Measurements from ENCODE around the gene PRAMEF7.
"Not testable (repeated sequence)": the region's sequence is repeated elsewhere in the genome, so short reads cannot be mapped to it uniquely, and the experiment has no call there.

The PRAMEF7 gene
- 0 reads per million in 4 donors for total RNA-seq

DNA sequence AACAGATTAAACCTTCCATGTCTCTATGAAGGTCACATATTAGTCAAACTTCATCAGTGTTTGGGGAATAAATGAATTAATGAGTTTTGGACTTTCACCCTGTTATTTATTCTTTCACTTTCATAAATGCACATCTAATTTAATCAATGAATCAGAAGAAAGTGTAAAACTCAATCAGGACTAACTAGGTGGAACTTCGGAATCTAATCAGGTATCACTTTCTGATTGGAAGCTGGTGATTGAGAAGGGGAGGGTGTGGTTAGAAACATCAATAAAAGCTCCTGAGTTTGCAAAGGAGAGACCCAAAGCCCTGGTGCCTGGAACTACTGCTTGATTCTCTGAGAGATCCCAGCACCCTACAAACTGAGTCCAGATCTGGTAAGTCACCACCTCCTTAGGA lies at the start of gene PRAMEF7:
Gene PRAMEF7 (plus strand): TSS at position 301 of the 400 bp plus-strand sequence. CDS start 1,083 bp downstream, outside the sequence.
- DNase-seq, result not testable (repeated sequence)

GRCh38 chr1:12878453-12878852 lies 38.0 kb upstream of the PRAMEF7 start:
- not testable (repeated sequence) for DNase-seq

GRCh38 chr1:12886101-12886500 lies 30.3 kb upstream of the PRAMEF7 start, which contains the start of gene PRAMEF4:
Gene PRAMEF4, minus strand, starts transcription at chr1:12886201. Its CDS starts 2,807 bp downstream, at chr1:12883394.
- not testable (repeated sequence) for DNase-seq

- DNase-seq, result not testable (repeated sequence)
Observed at GRCh38 chr1:12898170-12898569, 18.2 kb upstream of the PRAMEF7 start, which contains the start of gene PRAMEF10. Gene PRAMEF10, minus strand, starts transcription at chr1:12898270. Its CDS starts 2,423 bp downstream, at chr1:12895847.

GRCh38 chr1:12899186-12899585 lies 17.2 kb upstream of the PRAMEF7 start:
- DNase-seq, result not testable (repeated sequence)

DNA sequence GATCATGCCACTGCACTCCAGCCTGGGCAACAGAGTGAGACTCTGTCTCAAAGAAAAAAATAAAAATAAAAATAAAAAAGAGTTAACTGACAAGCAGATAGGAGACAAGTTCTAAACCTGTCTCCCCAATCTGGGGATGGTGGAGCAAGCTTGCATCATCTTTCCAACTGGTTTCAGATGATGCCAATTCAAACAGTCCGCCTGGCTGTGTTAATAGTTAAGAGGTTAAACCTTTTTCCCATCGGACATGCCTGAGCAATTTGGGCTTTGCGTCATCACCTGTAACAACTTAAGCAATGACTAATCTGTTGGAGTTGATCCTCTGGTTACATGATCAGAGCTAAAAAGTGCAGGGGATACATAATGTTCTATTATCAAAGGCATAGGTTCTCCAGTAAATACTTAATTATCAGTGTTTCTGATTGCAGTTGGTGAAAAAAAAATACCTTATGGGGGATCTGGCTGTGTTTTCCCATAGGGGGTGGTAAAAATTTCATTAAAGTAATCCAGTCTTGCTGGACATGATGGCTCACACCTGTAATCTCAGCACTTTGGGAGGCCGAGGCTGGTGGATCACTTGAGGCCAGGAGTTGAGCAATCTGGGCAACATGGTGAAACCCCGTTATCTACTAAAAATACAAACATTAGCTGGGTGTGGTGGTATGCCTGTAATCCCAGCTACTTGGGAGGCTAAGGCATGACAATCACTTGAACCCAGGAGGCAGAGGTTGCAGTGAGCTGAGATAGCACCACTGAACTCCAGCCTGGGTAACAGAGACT lies 12.4 kb upstream of the PRAMEF7 start:
- DNase-seq, result not testable (repeated sequence)

DNA sequence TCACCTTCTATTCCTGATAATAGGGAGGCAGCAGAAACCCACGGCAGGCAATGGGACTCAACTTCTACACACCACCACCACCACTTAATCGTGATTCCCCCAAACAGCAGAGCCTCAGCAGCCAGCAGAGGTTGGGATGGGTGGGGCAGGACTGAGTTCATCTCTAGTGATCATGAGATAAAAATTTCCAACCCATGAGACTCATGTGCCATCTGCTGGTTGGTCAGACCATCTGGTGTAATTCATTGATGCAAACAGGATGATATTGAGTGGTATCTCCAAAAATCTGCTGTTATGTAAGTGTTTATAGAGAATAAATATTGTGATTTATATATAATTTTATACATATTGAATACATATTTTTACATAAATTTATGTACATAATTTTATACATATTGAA lies 5.3 kb downstream of the PRAMEF7 start:
- DNase-seq, result not testable (repeated sequence)

DNA sequence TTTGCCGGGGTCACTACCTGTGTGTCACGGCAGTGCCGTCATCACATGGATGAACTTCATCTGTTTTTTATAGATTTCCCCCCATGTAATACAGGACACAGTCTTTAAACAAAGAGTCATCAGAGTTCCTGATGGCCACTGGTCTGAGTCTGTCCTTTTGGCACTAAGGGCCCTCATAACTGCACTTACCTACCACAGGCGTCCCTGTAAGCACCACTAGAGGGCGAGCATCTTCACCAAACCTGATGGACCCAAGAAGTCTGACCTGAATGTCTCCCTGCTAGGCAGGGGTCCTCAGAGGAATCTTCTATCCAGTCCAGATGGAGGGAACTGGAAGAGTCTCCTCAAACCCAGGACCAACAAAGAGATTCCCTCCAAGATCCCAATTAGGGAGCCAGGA lies 8.0 kb downstream of the PRAMEF7 start:
- DNase-seq, result not testable (repeated sequence)

- not testable (repeated sequence) for DNase-seq
Observed at GRCh38 chr1:12947480-12947879, 31.1 kb downstream of the PRAMEF7 start, which contains the start of gene PRAMEF6. Gene PRAMEF6, minus strand, starts transcription at chr1:12947580. Its CDS starts 5,062 bp downstream, at chr1:12942518.

All from T-helper 1 cell (primary cell).